Measurements from ENCODE around the gene ADGRD1.

The ADGRD1 gene

DNA sequence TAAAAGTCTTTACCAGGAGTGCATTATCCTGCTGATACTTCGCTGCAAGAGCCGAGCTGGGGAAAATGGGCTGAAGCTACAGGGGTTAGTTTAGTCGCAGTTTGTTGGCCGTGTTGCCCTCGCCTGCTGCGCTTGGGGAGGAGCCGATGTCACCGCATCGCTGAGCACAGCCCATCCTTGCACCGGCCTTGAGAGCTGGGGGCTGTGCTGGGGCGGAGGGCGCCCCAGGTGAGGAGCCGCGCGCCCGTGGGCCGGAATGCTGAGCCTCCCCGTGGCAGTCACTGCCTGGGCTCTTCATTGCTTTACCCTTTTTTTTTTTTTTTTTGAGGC, 50.0 kb downstream of the ADGRD1 start:
- Histone ChIP-seq H3K36me3 (ENCODE audit: control insufficient read depth, insufficient read depth, low read length) (no peaks in the 10 kb centered on the region), H3K9me3 (ENCODE audit: control insufficient read depth, low read length) (peaks cover 2% of the 10 kb centered on the region), H3K27me3 (ENCODE audit: control insufficient read depth, insufficient read depth, low read length, poor library complexity, severe bottlenecking) (no peaks in the 10 kb centered on the region), H3K27ac (ENCODE audit: insufficient read depth, low read depth, low read length, poor library complexity, severe bottlenecking) (peak overlapping the region; percentile 67), H3K4me1 (ENCODE audit: control insufficient read depth, insufficient read depth, low read length) (peaks cover 31% of the 10 kb centered on the region), H3K4me3 (ENCODE audit: insufficient read depth, low read depth, low read length) (no peak overlapping the region)
- 36 to 42% methylated on average over 18 of the region's 18 CpGs for WGBS, 2 experiments

- peaks cover 2% of the 10 kb centered on the region for H3K9me3 ChIP-seq (ENCODE audit: control insufficient read depth, low read length)
- no peaks in the 10 kb centered on the region for H3K27me3 ChIP-seq (ENCODE audit: control insufficient read depth, insufficient read depth, low read length, poor library complexity, severe bottlenecking)
- no peak overlapping the region for H3K27ac ChIP-seq (ENCODE audit: insufficient read depth, low read depth, low read length, poor library complexity, severe bottlenecking)
- peaks cover 31% of the 10 kb centered on the region for H3K4me1 ChIP-seq (ENCODE audit: control insufficient read depth, insufficient read depth, low read length)
- no peak overlapping the region for H3K4me3 ChIP-seq (ENCODE audit: insufficient read depth, low read depth, low read length)
- no peaks in the 10 kb centered on the region for H3K36me3 ChIP-seq (ENCODE audit: control insufficient read depth, insufficient read depth, low read length)
- WGBS, 2 experiments: 91% methylated on average over 22 of the region's 22 CpGs
Observed at GRCh38 chr12:131004166-131004565, 50.5 kb downstream of the ADGRD1 start.

DNA sequence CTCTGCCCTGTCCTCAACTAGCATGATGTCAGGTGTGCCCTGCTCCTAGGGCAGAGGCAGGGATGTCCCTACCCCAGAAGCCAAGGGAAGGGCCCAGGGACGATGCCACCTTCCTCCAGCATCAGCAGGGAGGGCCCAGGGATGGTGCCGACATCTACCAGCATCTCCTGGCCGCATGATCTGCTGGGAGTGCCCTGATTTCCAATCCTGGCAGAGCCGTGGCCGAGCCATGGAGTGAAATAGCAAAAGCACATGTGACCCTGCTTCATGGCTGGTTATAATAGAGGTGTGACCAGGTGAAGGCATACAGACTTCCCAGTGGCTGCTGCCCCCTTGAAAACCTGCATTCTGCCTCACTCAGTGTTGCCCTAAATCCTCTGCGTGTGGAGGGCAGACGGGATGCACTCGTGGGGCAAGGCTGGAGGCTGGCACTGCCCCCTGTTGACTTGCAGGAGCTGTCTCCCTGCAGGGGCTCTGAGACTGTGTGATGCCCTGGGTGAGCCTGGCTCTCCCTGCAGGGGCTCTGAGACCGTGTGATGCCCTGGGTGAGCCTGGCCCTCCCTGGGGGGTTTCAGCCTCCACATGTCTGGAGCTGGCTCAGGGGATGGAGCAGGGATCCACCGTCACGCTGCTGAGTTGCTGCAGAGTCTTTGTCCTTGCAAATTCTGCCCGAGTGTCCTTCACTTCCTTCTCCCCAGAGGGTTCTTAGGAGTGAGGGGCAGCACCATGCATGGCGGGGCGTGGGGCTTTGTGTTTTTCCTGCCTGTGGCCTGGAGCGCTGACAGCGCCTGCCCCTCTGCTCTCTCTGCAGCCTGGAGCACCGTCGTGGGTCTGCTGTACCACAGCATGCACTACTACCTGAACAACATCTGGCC, 51.7 kb downstream of the ADGRD1 start:
- H3K4me3 ChIP-seq (ENCODE audit: insufficient read depth, low read depth, low read length): no peak overlapping the region
- no peak overlapping the region for H3K27ac ChIP-seq (ENCODE audit: insufficient read depth, low read depth, low read length, poor library complexity, severe bottlenecking)
- H3K36me3 ChIP-seq (ENCODE audit: control insufficient read depth, insufficient read depth, low read length): no peaks in the 10 kb centered on the region
- 84 to 85% methylated on average over 18 of the region's 18 CpGs for WGBS, 2 experiments
- peaks cover 2% of the 10 kb centered on the region for H3K9me3 ChIP-seq (ENCODE audit: control insufficient read depth, low read length)
- H3K4me1 ChIP-seq (ENCODE audit: control insufficient read depth, insufficient read depth, low read length): peaks cover 31% of the 10 kb centered on the region
- no peaks in the 10 kb centered on the region for H3K27me3 ChIP-seq (ENCODE audit: control insufficient read depth, insufficient read depth, low read length, poor library complexity, severe bottlenecking)

- no peak overlapping the region for H3K4me3 ChIP-seq (ENCODE audit: insufficient read depth, low read depth, low read length)
- 95% methylated on average over 21 of the region's 21 CpGs for WGBS, 2 experiments
- H3K36me3 ChIP-seq (ENCODE audit: control insufficient read depth, insufficient read depth, low read length): no peaks in the 10 kb centered on the region
- H3K4me1 ChIP-seq (ENCODE audit: control insufficient read depth, insufficient read depth, low read length): peaks cover 31% of the 10 kb centered on the region
- no peaks in the 10 kb centered on the region for H3K27me3 ChIP-seq (ENCODE audit: control insufficient read depth, insufficient read depth, low read length, poor library complexity, severe bottlenecking)
- H3K27ac ChIP-seq (ENCODE audit: insufficient read depth, low read depth, low read length, poor library complexity, severe bottlenecking): no peak overlapping the region
- no peaks in the 10 kb centered on the region for H3K9me3 ChIP-seq (ENCODE audit: control insufficient read depth, low read length)
Observed at GRCh38 chr12:131006036-131006735, 52.5 kb downstream of the ADGRD1 start.

DNA sequence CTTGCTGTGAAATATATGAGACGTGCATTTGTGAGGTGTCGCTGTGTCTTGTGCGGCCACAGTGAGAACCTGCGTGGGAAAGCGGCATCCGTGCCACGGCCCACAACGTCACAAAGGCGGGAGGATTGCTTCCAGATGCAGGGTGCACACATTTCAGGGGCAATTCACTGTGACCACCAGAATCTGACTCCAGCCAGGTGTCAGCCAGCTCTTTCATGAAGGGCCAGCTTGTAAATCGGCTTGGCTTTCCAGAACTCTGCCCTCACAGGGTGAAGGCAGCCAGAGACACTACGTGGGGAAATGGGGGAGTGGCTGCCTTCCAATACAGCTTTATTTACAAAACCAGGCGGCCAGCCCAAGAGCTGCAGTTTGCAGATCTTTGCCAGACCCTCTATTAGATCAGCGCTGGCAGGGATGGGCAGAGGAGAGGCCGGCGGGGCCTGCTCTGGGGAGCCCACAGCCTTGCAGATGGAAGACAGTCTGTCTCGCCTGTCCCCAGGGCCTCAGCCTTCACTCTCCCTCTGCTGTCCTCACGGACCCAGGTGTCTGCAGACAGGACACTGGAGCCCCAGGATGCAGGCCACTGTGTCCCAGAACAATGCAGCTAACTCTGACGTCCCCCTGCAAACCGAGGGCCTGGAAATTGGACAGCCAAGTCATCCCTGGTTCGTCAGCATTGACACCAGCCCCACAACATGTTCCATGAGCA, 53.5 kb downstream of the ADGRD1 start:
- 76 to 77% methylated on average over 20 of the region's 20 CpGs for WGBS, 2 experiments
- Histone ChIP-seq H3K9me3 (ENCODE audit: control insufficient read depth, low read length) (no peaks in the 10 kb centered on the region), H3K36me3 (ENCODE audit: control insufficient read depth, insufficient read depth, low read length) (no peaks in the 10 kb centered on the region), H3K4me1 (ENCODE audit: control insufficient read depth, insufficient read depth, low read length) (peaks cover 31% of the 10 kb centered on the region), H3K27ac (ENCODE audit: insufficient read depth, low read depth, low read length, poor library complexity, severe bottlenecking) (no peak overlapping the region), H3K4me3 (ENCODE audit: insufficient read depth, low read depth, low read length) (no peak overlapping the region), H3K27me3 (ENCODE audit: control insufficient read depth, insufficient read depth, low read length, poor library complexity, severe bottlenecking) (no peaks in the 10 kb centered on the region)

GRCh38 chr12:131007740-131008117, 54.0 kb downstream of the ADGRD1 start:
- Histone ChIP-seq H3K9me3 (ENCODE audit: control insufficient read depth, low read length) (no peaks in the 10 kb centered on the region), H3K4me1 (ENCODE audit: control insufficient read depth, insufficient read depth, low read length) (peaks cover 26% of the 10 kb centered on the region), H3K27me3 (ENCODE audit: control insufficient read depth, insufficient read depth, low read length, poor library complexity, severe bottlenecking) (no peaks in the 10 kb centered on the region), H3K4me3 (ENCODE audit: insufficient read depth, low read depth, low read length) (no peak overlapping the region), H3K27ac (ENCODE audit: insufficient read depth, low read depth, low read length, poor library complexity, severe bottlenecking) (no peak overlapping the region), H3K36me3 (ENCODE audit: control insufficient read depth, insufficient read depth, low read length) (no peaks in the 10 kb centered on the region)
- 94 to 95% methylated on average over 3 of the region's 3 CpGs for WGBS, 2 experiments

DNA sequence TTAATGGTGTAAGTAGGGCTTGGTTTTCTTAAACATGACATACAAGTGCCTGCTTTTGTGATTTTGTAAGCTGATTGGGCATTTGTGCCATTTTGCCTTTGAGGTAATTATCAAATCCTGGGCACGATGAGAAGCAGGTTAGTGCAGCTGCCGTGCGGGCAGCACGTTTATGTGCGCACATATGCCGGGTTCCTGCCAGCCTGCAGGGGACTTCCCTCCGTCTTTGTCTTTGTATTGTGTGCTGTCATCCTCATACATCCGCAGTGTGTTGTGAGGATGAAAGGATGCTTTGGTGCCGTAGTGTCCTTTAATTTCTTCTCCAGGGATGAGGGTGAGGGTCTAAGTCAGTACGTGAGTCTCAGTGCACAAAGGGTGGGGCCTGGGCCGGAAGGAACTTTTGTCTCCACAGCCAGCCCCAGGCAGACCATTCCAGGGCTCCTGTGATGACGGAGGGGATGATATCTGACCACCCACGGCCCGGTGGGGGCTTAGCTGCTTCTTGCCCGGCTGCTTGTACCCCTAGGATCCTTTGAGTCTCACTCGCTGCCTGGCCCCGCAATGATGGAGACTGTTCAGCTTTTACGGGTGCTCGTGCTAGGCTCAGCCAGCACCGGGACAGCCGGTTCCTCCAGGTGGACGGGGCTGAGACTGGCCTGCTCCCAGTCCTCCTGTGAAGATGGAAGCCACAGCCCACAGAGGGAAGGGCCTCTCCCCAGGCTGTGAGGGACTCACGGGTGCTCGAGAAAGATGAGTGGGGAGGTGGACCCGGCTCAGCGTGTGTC, 54.6 kb downstream of the ADGRD1 start:
- Histone ChIP-seq H3K36me3 (ENCODE audit: control insufficient read depth, insufficient read depth, low read length) (no peaks in the 10 kb centered on the region), H3K4me1 (ENCODE audit: control insufficient read depth, insufficient read depth, low read length) (peaks cover 20% of the 10 kb centered on the region), H3K4me3 (ENCODE audit: insufficient read depth, low read depth, low read length) (no peak overlapping the region), H3K27me3 (ENCODE audit: control insufficient read depth, insufficient read depth, low read length, poor library complexity, severe bottlenecking) (no peaks in the 10 kb centered on the region), H3K9me3 (ENCODE audit: control insufficient read depth, low read length) (no peaks in the 10 kb centered on the region), H3K27ac (ENCODE audit: insufficient read depth, low read depth, low read length, poor library complexity, severe bottlenecking) (no peak overlapping the region)
- WGBS, 2 experiments: 94 to 95% methylated on average over 26 of the region's 26 CpGs

- Histone ChIP-seq H3K4me1 (ENCODE audit: control insufficient read depth, insufficient read depth, low read length) (peaks cover 14% of the 10 kb centered on the region), H3K9me3 (ENCODE audit: control insufficient read depth, low read length) (no peaks in the 10 kb centered on the region), H3K4me3 (ENCODE audit: insufficient read depth, low read depth, low read length) (no peak overlapping the region), H3K36me3 (ENCODE audit: control insufficient read depth, insufficient read depth, low read length) (no peaks in the 10 kb centered on the region), H3K27ac (ENCODE audit: insufficient read depth, low read depth, low read length, poor library complexity, severe bottlenecking) (no peak overlapping the region), H3K27me3 (ENCODE audit: control insufficient read depth, insufficient read depth, low read length, poor library complexity, severe bottlenecking) (no peaks in the 10 kb centered on the region)
- WGBS, 2 experiments: 94 to 96% methylated on average over 17 of the region's 17 CpGs
Observed at GRCh38 chr12:131008913-131009270, 55.2 kb downstream of the ADGRD1 start.

- H3K4me1 ChIP-seq (ENCODE audit: control insufficient read depth, insufficient read depth, low read length): peaks cover 9% of the 10 kb centered on the region
- H3K9me3 ChIP-seq (ENCODE audit: control insufficient read depth, low read length): no peaks in the 10 kb centered on the region
- no peaks in the 10 kb centered on the region for H3K36me3 ChIP-seq (ENCODE audit: control insufficient read depth, insufficient read depth, low read length)
- no peaks in the 10 kb centered on the region for H3K27me3 ChIP-seq (ENCODE audit: control insufficient read depth, insufficient read depth, low read length, poor library complexity, severe bottlenecking)
- no peak overlapping the region for H3K27ac ChIP-seq (ENCODE audit: insufficient read depth, low read depth, low read length, poor library complexity, severe bottlenecking)
- WGBS, 2 experiments: 93 to 94% methylated on average over 21 of the region's 21 CpGs
- H3K4me3 ChIP-seq (ENCODE audit: insufficient read depth, low read depth, low read length): no peak overlapping the region
Observed at GRCh38 chr12:131009595-131010395, 56.1 kb downstream of the ADGRD1 start.

Measured in ectodermal cell (in vitro differentiated cells).